M059J (cell line): ENCODE data around the gene ZBTB22. TPM values are rescaled to one million over a fixed set of nuclear protein-coding genes. Genes with fewer than 3 reads are reported as not detected.
"Not testable (repeated sequence)": the region's sequence is repeated elsewhere in the genome, so short reads cannot be mapped to it uniquely, and the experiment has no call there.

Source experiments
- DNase-seq: peaks from one replicate; pipeline ENCODE4 v3.0.0-alpha.2; 2012; ENCODE audit warnings: low read depth
- total RNA-seq: library from RNA; depleted of rRNA; stranded (reverse); fragments of >200 nt; shearing (Covaris generic); gene quantifications from 2 replicates; pipeline ENCODE4 v1.2.3, GENCODE V29; 2014; rRNA removed

Gene ZBTB22
- total RNA-seq, 1 experiment from 2014 or later, result 18.0 TPM

- peak; percentile 76 for DNase-seq
Measured at GRCh38 chr6:33279971-33280511, 37.5 kb downstream of the ZBTB22 start.

GRCh38 chr6:33279257-33279695, 38.3 kb downstream of the ZBTB22 start:
- no peak for DNase-seq

- DNase-seq, result no peak
Measured at GRCh38 chr6:33278810-33279209, 38.7 kb downstream of the ZBTB22 start.

- DNase-seq, result peak; percentile 45
Measured at GRCh38 chr6:33278392-33278741, 39.2 kb downstream of the ZBTB22 start.

GRCh38 chr6:33277663-33278391, 39.7 kb downstream of the ZBTB22 start:
- no peak for DNase-seq

GRCh38 chr6:33276864-33277662, 40.5 kb downstream of the ZBTB22 start, which contains the start of gene B3GALT4:
Gene B3GALT4 (plus strand): TSS chr6:33277123. CDS start chr6:33277420, 297 bp downstream.
- no peak for DNase-seq

- no peak for DNase-seq
Measured at GRCh38 chr6:33276581-33276863, 41.0 kb downstream of the ZBTB22 start.

GRCh38 chr6:33275795-33276580, 41.6 kb downstream of the ZBTB22 start:
- not testable (repeated sequence) for DNase-seq

- no peak for DNase-seq
Measured at GRCh38 chr6:33273924-33274902, 43.3 kb downstream of the ZBTB22 start.

GRCh38 chr6:33273129-33273923, 44.2 kb downstream of the ZBTB22 start:
- no peak for DNase-seq

- DNase-seq, result no peak
Measured at GRCh38 chr6:33272275-33273128, 45.0 kb downstream of the ZBTB22 start.

- peak; percentile 100 for DNase-seq
Measured at GRCh38 chr6:33271468-33272274, 45.9 kb downstream of the ZBTB22 start, which contains the start of the genes RPS18 and VPS52. Gene RPS18 (plus strand): TSS chr6:33272075. CDS start chr6:33272120, 45 bp downstream. Gene VPS52 (minus strand): TSS chr6:33271876. CDS start chr6:33271675, 201 bp downstream.

GRCh38 chr6:33271117-33271467, 46.5 kb downstream of the ZBTB22 start:
- DNase-seq, result peak; percentile 33

Other genes starting within 250 kb of the ZBTB22 start
- gene HLA-DPA1, start 244.1 kb downstream of the ZBTB22 start, total RNA-seq, result 1.3 and 2.0 TPM in 2 replicates
- gene HLA-DPB1, start 241.8 kb downstream of the ZBTB22 start, total RNA-seq, result not detected in 2 replicates
- 0.02 TPM in 1 of 2 replicates, not detected in the other for gene COL11A2, start 125.3 kb downstream of the ZBTB22 start, total RNA-seq
- 18.4 and 28.7 TPM in 2 replicates for gene RXRB, start 117.1 kb downstream of the ZBTB22 start, total RNA-seq
- gene SLC39A7, start 116.9 kb downstream of the ZBTB22 start, total RNA-seq, result 140 and 234 TPM in 2 replicates
- gene HSD17B8, start 113.1 kb downstream of the ZBTB22 start, total RNA-seq, result 0.32 TPM in 1 of 2 replicates, not detected in the other
- 44.2 and 48.5 TPM in 2 replicates for gene RING1, start 109.2 kb downstream of the ZBTB22 start, total RNA-seq
- gene VPS52, start 45.9 kb downstream of the ZBTB22 start, total RNA-seq, result 37.5 and 45.3 TPM in 2 replicates
- gene RPS18, start 45.7 kb downstream of the ZBTB22 start, total RNA-seq, result 2,277 and 2,867 TPM in 2 replicates
- gene B3GALT4, start 40.6 kb downstream of the ZBTB22 start, total RNA-seq, result not detected in 2 replicates
- 151 and 184 TPM in 2 replicates for gene WDR46, start 28.5 kb downstream of the ZBTB22 start, total RNA-seq
- gene PFDN6, start 28.1 kb downstream of the ZBTB22 start, total RNA-seq, result 123 and 136 TPM in 2 replicates
- 29.9 and 54.6 TPM in 2 replicates for gene RGL2, start 18.8 kb downstream of the ZBTB22 start, total RNA-seq
- gene TAPBP, start 3.7 kb downstream of the ZBTB22 start, total RNA-seq, result 162 and 258 TPM in 2 replicates
- 95.5 and 107 TPM in 2 replicates for gene DAXX, start 5.2 kb upstream of the ZBTB22 start, total RNA-seq
- gene KIFC1, start 74.1 kb upstream of the ZBTB22 start, total RNA-seq, result 130 and 159 TPM in 2 replicates
- gene PHF1, start 93.3 kb upstream of the ZBTB22 start, total RNA-seq, result 61.9 and 67.3 TPM in 2 replicates
- 610 and 623 TPM in 2 replicates for gene CUTA, start 100.4 kb upstream of the ZBTB22 start, total RNA-seq
- gene SYNGAP1, start 102.3 kb upstream of the ZBTB22 start, total RNA-seq, result 2.5 and 5.7 TPM in 2 replicates
- 6.6 and 9.8 TPM in 2 replicates for gene ZBTB9, start 136.8 kb upstream of the ZBTB22 start, total RNA-seq